Neural progenitor cell (in vitro differentiated cells): ENCODE measurements around the gene SMYD3. TPM values are rescaled to one million over a fixed set of nuclear protein-coding genes. Genes with fewer than 3 reads are reported as not detected.

ENCODE experiments used
- DNase-seq: peaks from one replicate; pipeline ENCODE4 v3.0.0-alpha.2; 2016; ENCODE audit warnings: low spot score
- H2AFZ ChIP-seq: fragments of 200-600 bp; sonication (generic); replicated peaks from 2 replicates; pipeline ENCODE4 v1.6.1; 2016; ENCODE audit warnings: antibody characterized with exemption
- H3F3A ChIP-seq: fragments of 200-600 bp; sonication (generic); 2 replicates; pipeline ENCODE4 v1.6.1; 2016; ENCODE audit warnings: antibody characterized with exemption, low read depth
- H3K27ac ChIP-seq: fragments of 200-600 bp; sonication (generic); 2 replicates; pipeline ENCODE4 v1.5.1; 2016; ENCODE audit warnings: mild to moderate bottlenecking
- H3K27me3 ChIP-seq: fragments of 200-600 bp; sonication (generic); 2 replicates; pipeline ENCODE4 v1.6.1; 2016; ENCODE audit warnings: mild to moderate bottlenecking, moderate library complexity
- H3K36me3 ChIP-seq: fragments of 200-600 bp; sonication (generic); 2 replicates; pipeline ENCODE4 v1.5.1; 2016
- H3K4me1 ChIP-seq: fragments of 200-600 bp; sonication (generic); 2 replicates; pipeline ENCODE4 v1.6.1; 2016; ENCODE audit warnings: mixed run types
- H3K4me2 ChIP-seq: fragments of 200-600 bp; sonication (generic); 2 replicates; pipeline ENCODE4 v1.6.1; 2016
- H3K4me3 ChIP-seq: fragments of 200-600 bp; sonication (generic); 2 replicates; pipeline ENCODE4 v1.5.1; 2016
- H3K79me2 ChIP-seq: fragments of 200-600 bp; sonication (generic); 2 replicates; pipeline ENCODE4 v1.6.1; 2016; ENCODE audit warnings: low read depth
- H3K9ac ChIP-seq: fragments of 200-600 bp; sonication (generic); 2 replicates; pipeline ENCODE4 v1.6.1; 2016
- H3K9me3 ChIP-seq: fragments of 200-600 bp; sonication (generic); 2 replicates; pipeline ENCODE4 v1.5.1; 2016; ENCODE audit warnings: low read depth
- H4K20me1 ChIP-seq: fragments of 200-600 bp; sonication (generic); 2 replicates; pipeline ENCODE4 v1.6.1; 2016; ENCODE audit warnings: low read depth
- H3K27ac Mint-ChIP-seq: 3 replicates; pipeline ENCODE4 v1.8.0; 2021; ENCODE audit warnings: mixed read lengths
- H3K27me3 Mint-ChIP-seq: 2 replicates; pipeline ENCODE4 v1.8.0; 2022; ENCODE audit warnings: low read depth, mild to moderate bottlenecking, inconsistent platforms, moderate library complexity, mixed read lengths; ENCODE audit not compliant: insufficient read depth
- H3K36me3 Mint-ChIP-seq: 3 replicates; pipeline ENCODE4 v1.8.0; 2021; ENCODE audit warnings: mixed read lengths
- H3K4me1 Mint-ChIP-seq: 3 replicates; pipeline ENCODE4 v1.8.0; 2021; ENCODE audit warnings: mixed read lengths
- H3K4me3 Mint-ChIP-seq: 3 replicates; pipeline ENCODE4 v1.8.0; 2021; ENCODE audit warnings: mild to moderate bottlenecking, moderate library complexity, mixed read lengths
- H3K9me3 Mint-ChIP-seq: 3 replicates; pipeline ENCODE4 v1.8.0; 2020; ENCODE audit warnings: mixed read lengths
- CTCF ChIP-seq: fragments of 200-600 bp; sonication (generic); IDR thresholded peaks from 2 replicates; pipeline ENCODE4 v1.5.1; 2017; ENCODE audit warnings: antibody characterized with exemption, mild to moderate bottlenecking
- EZH2 ChIP-seq: fragments of 200-600 bp; sonication (generic); IDR thresholded peaks from 2 replicates; pipeline ENCODE4 v1.6.1; 2017; ENCODE audit warnings: antibody characterized with exemption, mild to moderate bottlenecking, moderate library complexity
- EZH2phosphoT487 ChIP-seq: fragments of 200-600 bp; sonication (generic); IDR thresholded peaks from 2 replicates; pipeline ENCODE4 v1.6.1; 2017; ENCODE audit warnings: antibody characterized with exemption
- total RNA-seq: library from RNA; depleted of rRNA; stranded (reverse); fragments of >200 nt; gene quantifications from 2 replicates; pipeline ENCODE4 v1.2.3, GENCODE V29; 2015; ENCODE audit warnings: low replicate concordance

Gene SMYD3
- total RNA-seq, 1 donor from 2014 or later: 43.2 TPM

GRCh38 chr1:246417152-246417812 lies 89.8 kb downstream of the SMYD3 start:
- H3K4me3 Mint-ChIP-seq: no peak overlapping the region
- H3K4me1 ChIP-seq: no peaks in the 10 kb centered on the region
- TF ChIP-seq EZH2phosphoT487 (no peak), EZH2 (no peak), CTCF (no peak)

GRCh38 chr1:246416261-246416660 lies 90.8 kb downstream of the SMYD3 start:
- Mint-ChIP-seq H3K36me3 (peaks cover 8% of the 10 kb centered on the region), H3K4me3 (no peak overlapping the region), H3K9me3 (peaks cover 15% of the 10 kb centered on the region), H3K27ac (no peak overlapping the region), H3K27me3 (no peaks in the 10 kb centered on the region), H3K4me1 (no peaks in the 10 kb centered on the region)
- Histone ChIP-seq H3K4me1 (no peaks in the 10 kb centered on the region), H3K36me3 (no peaks in the 10 kb centered on the region), H4K20me1 (no peaks in the 10 kb centered on the region), H2AFZ (no peak overlapping the region), H3F3A (no peaks in the 10 kb centered on the region), H3K27ac (no peak overlapping the region), H3K4me3 (no peak overlapping the region), H3K79me2 (no peaks in the 10 kb centered on the region), H3K9ac (no peak overlapping the region), H3K9me3 (no peaks in the 10 kb centered on the region), H3K4me2 (no peak overlapping the region), H3K27me3 (no peaks in the 10 kb centered on the region)
- TF ChIP-seq EZH2phosphoT487 (no peak), CTCF (no peak), EZH2 (no peak)
- no peak for DNase-seq

More at GRCh38 chr1:246417152-246417812, 89.8 kb downstream of the SMYD3 start:
- H3K9ac ChIP-seq: no peak overlapping the region
- no peaks in the 10 kb centered on the region for H3F3A ChIP-seq
- no peak overlapping the region for H3K4me3 ChIP-seq
- no peak overlapping the region for H3K27ac Mint-ChIP-seq
- no peaks in the 10 kb centered on the region for H3K27me3 ChIP-seq
- no peaks in the 10 kb centered on the region for H3K79me2 ChIP-seq
- no peaks in the 10 kb centered on the region for H3K27me3 Mint-ChIP-seq
- H3K4me1 Mint-ChIP-seq: no peaks in the 10 kb centered on the region
- H3K36me3 Mint-ChIP-seq: peaks cover 8% of the 10 kb centered on the region
- no peaks in the 10 kb centered on the region for H4K20me1 ChIP-seq
- DNase-seq: no peak
- H3K9me3 ChIP-seq: no peaks in the 10 kb centered on the region
- H3K27ac ChIP-seq: no peak overlapping the region
- no peak overlapping the region for H3K4me2 ChIP-seq
- peaks cover 11% of the 10 kb centered on the region for H3K9me3 Mint-ChIP-seq
- H3K36me3 ChIP-seq: no peaks in the 10 kb centered on the region
- H2AFZ ChIP-seq: no peak overlapping the region

- H3K4me3 Mint-ChIP-seq: no peak overlapping the region
- H3K27me3 Mint-ChIP-seq: no peaks in the 10 kb centered on the region
- H3K4me1 Mint-ChIP-seq: no peaks in the 10 kb centered on the region
- Histone ChIP-seq H3K9me3 (no peaks in the 10 kb centered on the region), H3K27me3 (no peaks in the 10 kb centered on the region), H3K4me2 (no peak overlapping the region), H3K4me3 (no peak overlapping the region), H3K4me1 (no peaks in the 10 kb centered on the region), H3K36me3 (no peaks in the 10 kb centered on the region), H3K79me2 (no peaks in the 10 kb centered on the region), H3K9ac (no peak overlapping the region), H4K20me1 (no peaks in the 10 kb centered on the region), H3F3A (no peaks in the 10 kb centered on the region), H2AFZ (no peak overlapping the region), H3K27ac (no peak overlapping the region)
- H3K27ac Mint-ChIP-seq: no peak overlapping the region
- H3K9me3 Mint-ChIP-seq: peaks cover 15% of the 10 kb centered on the region
- no peak for DNase-seq
- TF ChIP-seq CTCF (no peak), EZH2 (no peak), EZH2phosphoT487 (no peak)
- H3K36me3 Mint-ChIP-seq: peaks cover 8% of the 10 kb centered on the region
Measured at GRCh38 chr1:246415028-246415427, 92.1 kb downstream of the SMYD3 start.
